A673 (cell line): ENCODE results near the gene ITPKB. TPM values are rescaled to one million over a fixed set of nuclear protein-coding genes. Genes with fewer than 3 reads are reported as not detected.

Experiments used
- BruUV-seq: library from RNA; stranded (reverse); fragments of 400-500 nt; replicated peaks from 2 replicates; lab custom pipeline; 2021; lab: Mats Ljungman, UMichigan
- CTCF ChIA-PET: fragments of 300-600 bp; sonication (Branson Sonifier 250); formaldehyde crosslinking; loops from one replicate; lab custom pipeline; 2022; ENCODE audit warnings: antibody characterized with exemption; lab: Charles Lee
- POLR2A ChIA-PET: fragments of 300-600 bp; sonication (Branson Sonifier 250); formaldehyde crosslinking; loops from one replicate; lab custom pipeline; 2022; ENCODE audit warnings: antibody characterized with exemption; ENCODE audit not compliant: low non-redundant PET; lab: Charles Lee
- DNase-seq: peaks from one replicate; pipeline ENCODE4 v3.0.0-alpha.2; 2015; ENCODE audit warnings: low spot score
- H3K27ac ChIP-seq: fragments of 200-600 bp; sonication (generic); 2 replicates; pipeline ENCODE4 v1.5.1; 2016; ENCODE audit warnings: mixed run types, low read depth, mild to moderate bottlenecking, mixed read lengths, antibody characterized with exemption, low read length; ENCODE audit not compliant: poor library complexity, severe bottlenecking
- H3K27me3 ChIP-seq: fragments of 200-600 bp; sonication (generic); replicated peaks from 2 replicates; pipeline ENCODE4 v1.6.1; 2017; ENCODE audit warnings: mixed run types, low read depth, mild to moderate bottlenecking, mixed read lengths, antibody characterized with exemption, low read length; ENCODE audit not compliant: insufficient read depth, poor library complexity
- H3K36me3 ChIP-seq: fragments of 200-600 bp; sonication (generic); 2 replicates; pipeline ENCODE4 v1.6.1; 2016; ENCODE audit warnings: mixed run types, mild to moderate bottlenecking, mixed read lengths, antibody characterized with exemption, low read length; ENCODE audit not compliant: insufficient read depth, poor library complexity, severe bottlenecking
- H3K4me1 ChIP-seq: fragments of 200-600 bp; sonication (generic); 2 replicates; pipeline ENCODE4 v1.6.1; 2017; ENCODE audit warnings: mixed run types, mild to moderate bottlenecking, mixed read lengths, antibody characterized with exemption, low read length; ENCODE audit not compliant: insufficient read depth, poor library complexity, severe bottlenecking
- H3K4me3 ChIP-seq: fragments of 200-600 bp; sonication (generic); 2 replicates; pipeline ENCODE4 v1.5.1; 2016; ENCODE audit warnings: low read depth, mixed run types, mild to moderate bottlenecking, mixed read lengths, low read length; ENCODE audit not compliant: poor library complexity, severe bottlenecking
- H3K9me3 ChIP-seq: fragments of 200-600 bp; sonication (generic); 2 replicates; pipeline ENCODE4 v1.6.1; 2016; ENCODE audit warnings: mixed run types, low read depth, mild to moderate bottlenecking, mixed read lengths, antibody characterized with exemption, low read length; ENCODE audit not compliant: poor library complexity, severe bottlenecking
- EZH2 ChIP-seq: fragments of 200-600 bp; sonication (generic); IDR thresholded peaks from 2 replicates; pipeline ENCODE4 v1.6.1; 2017; ENCODE audit warnings: borderline replicate concordance, low read depth, mild to moderate bottlenecking, mixed read lengths, antibody characterized with exemption, low read length; ENCODE audit not compliant: poor library complexity, severe bottlenecking
- intact Hi-C: fragments of 100-400 bp; cut with micrococcal nuclease; formaldehyde crosslinking; loops from one replicate; pipeline ENCODE4 v1.10.0; 2022; ENCODE audit not compliant: unreplicated experiment
- total RNA-seq: library from RNA; stranded (reverse); gene quantifications from 2 replicates; pipeline ENCODE4 v1.2.3, GENCODE V29; 2021
- TF ChIP-seq, protein P1 (sequence below): fragments of 300-800, 200-600 bp; sonication (generic); conservative IDR thresholded peaks from 2 replicates; pipeline ENCODE4 v1.5.1; 2017; ENCODE audit warnings: low read depth, mild to moderate bottlenecking, antibody characterized with exemption, low read length, moderate library complexity, mixed read lengths

Gene ITPKB
- total RNA-seq, 1 experiment from 2014 or later = 14.1 TPM

- Histone ChIP-seq H3K9me3 (no peaks in the 10 kb centered on the region), H3K36me3 (no peaks in the 10 kb centered on the region), H3K27ac (no peak overlapping the region), H3K4me1 (peaks cover 25% of the 10 kb centered on the region), H3K4me3 (no peak overlapping the region), H3K27me3 (no peaks in the 10 kb centered on the region)
- intact Hi-C loops = no loop called here
- TF ChIP-seq, protein P1, sequence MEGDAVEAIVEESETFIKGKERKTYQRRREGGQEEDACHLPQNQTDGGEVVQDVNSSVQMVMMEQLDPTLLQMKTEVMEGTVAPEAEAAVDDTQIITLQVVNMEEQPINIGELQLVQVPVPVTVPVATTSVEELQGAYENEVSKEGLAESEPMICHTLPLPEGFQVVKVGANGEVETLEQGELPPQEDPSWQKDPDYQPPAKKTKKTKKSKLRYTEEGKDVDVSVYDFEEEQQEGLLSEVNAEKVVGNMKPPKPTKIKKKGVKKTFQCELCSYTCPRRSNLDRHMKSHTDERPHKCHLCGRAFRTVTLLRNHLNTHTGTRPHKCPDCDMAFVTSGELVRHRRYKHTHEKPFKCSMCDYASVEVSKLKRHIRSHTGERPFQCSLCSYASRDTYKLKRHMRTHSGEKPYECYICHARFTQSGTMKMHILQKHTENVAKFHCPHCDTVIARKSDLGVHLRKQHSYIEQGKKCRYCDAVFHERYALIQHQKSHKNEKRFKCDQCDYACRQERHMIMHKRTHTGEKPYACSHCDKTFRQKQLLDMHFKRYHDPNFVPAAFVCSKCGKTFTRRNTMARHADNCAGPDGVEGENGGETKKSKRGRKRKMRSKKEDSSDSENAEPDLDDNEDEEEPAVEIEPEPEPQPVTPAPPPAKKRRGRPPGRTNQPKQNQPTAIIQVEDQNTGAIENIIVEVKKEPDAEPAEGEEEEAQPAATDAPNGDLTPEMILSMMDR = no peak
- TF ChIP-seq EZH2 = no peak
- POLR2A ChIA-PET = no interaction called here
- CTCF ChIA-PET = interaction anchor here (1.1 kb wide), 1 partner anchor 25 kb away, joined by 3 read pairs; no protein-coding TSS in a partner anchor
- no peak for DNase-seq
- BruUV-seq = no TSS peak
Observed at GRCh38 chr1:226651041-226651731, 87.9 kb downstream of the ITPKB start.

DNA sequence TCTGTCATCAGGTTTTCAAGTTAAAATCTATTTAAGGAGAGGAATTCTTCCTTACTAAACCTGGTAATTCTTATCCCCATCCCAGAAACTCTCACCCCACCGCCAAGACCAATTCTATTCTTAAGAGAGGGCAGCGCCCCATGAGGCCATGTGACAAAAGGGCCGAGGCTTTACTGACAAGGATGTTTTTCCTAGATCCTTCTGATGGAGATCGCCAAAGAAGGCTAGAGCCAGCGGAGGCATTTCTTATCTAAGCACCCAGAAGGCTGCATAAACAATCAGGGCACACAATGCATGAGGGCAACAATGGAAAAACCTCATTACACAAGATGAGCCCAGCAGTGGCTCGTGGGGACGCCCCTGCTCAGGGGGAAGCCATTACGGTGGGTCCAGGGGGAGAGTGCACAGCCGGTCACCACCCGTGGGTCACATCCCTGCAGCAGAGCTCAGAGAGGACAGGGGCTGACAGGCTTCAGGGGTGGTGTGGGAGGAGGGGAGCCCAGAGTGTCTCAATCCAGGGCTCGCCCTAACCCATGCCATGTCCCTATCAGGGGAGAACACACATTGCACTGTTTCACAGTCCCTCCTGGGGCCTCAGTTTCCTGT is 88.7 kb downstream of the ITPKB start:
- TF ChIP-seq, protein P1 = no peak
- no peak for TF ChIP-seq EZH2
- H3K36me3 ChIP-seq = no peaks in the 10 kb centered on the region
- no peak for DNase-seq
- ChIA-PET CTCF (interaction anchor here (1.1 kb wide), 1 partner anchor 24 kb away, joined by 3 read pairs; no protein-coding TSS in a partner anchor), POLR2A (no interaction called here)
- no peaks in the 10 kb centered on the region for H3K9me3 ChIP-seq
- no TSS peak for BruUV-seq
- no peak overlapping the region for H3K4me3 ChIP-seq
- no peaks in the 10 kb centered on the region for H3K27me3 ChIP-seq
- peaks cover 17% of the 10 kb centered on the region for H3K4me1 ChIP-seq
- intact Hi-C loops = no loop called here
- H3K27ac ChIP-seq = no peak overlapping the region

DNA sequence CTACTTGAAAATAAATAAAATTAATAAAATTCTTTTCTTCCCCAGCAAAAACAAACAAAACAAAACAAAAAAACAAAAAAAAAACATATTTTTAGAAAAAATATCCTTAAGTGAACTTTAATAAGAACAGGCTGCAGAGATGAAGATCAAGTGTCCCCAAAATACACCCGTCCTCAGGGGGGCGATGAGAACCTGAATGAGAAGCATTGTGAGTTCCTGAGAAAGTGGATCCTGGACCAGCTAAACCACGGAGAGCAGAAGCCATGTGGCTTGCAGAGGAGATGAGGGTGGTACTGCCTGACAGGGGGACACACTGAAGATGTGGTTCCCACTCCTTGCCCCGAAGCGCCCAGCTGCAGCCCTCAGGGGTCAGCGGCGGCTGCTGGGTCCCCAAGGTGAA is 89.3 kb downstream of the ITPKB start:
- TF ChIP-seq, protein P1 = peak; percentile 49
- no peak for TF ChIP-seq EZH2
- no peaks in the 10 kb centered on the region for H3K9me3 ChIP-seq
- no peaks in the 10 kb centered on the region for H3K36me3 ChIP-seq
- ChIA-PET CTCF (no interaction called here), POLR2A (interaction anchor here (0.6 kb wide), 1 partner anchor 12 kb away, joined by 3 read pairs; no protein-coding TSS in a partner anchor)
- no peaks in the 10 kb centered on the region for H3K27me3 ChIP-seq
- no peak overlapping the region for H3K27ac ChIP-seq
- peaks cover 11% of the 10 kb centered on the region for H3K4me1 ChIP-seq
- peak; percentile 42 for DNase-seq
- no TSS peak for BruUV-seq
- intact Hi-C loops = no loop called here
- no peak overlapping the region for H3K4me3 ChIP-seq
